Kidney epithelial cell (primary cell): ENCODE measurements around the gene NEK5. TPM values are rescaled to one million over a fixed set of nuclear protein-coding genes. Genes with fewer than 3 reads are reported as not detected.
A peak's percentile ranks its signal among the peaks of the same experiment; 100 is the strongest.

Experiments
- DNase-seq: peaks from one replicate; pipeline ENCODE4 v3.0.0-alpha.2; 2010; ENCODE audit warnings: low read depth
- H3K27me3 ChIP-seq: 2 replicates; pipeline ENCODE4 v1.6.0; 2011; ENCODE audit warnings: low read length; ENCODE audit not compliant: control insufficient read depth, insufficient read depth
- H3K36me3 ChIP-seq: 2 replicates; pipeline ENCODE4 v1.5.1; 2011; ENCODE audit warnings: low read length; ENCODE audit not compliant: control insufficient read depth, insufficient read depth
- H3K4me3 ChIP-seq: 2 replicates; pipeline ENCODE4 v1.5.1; 2011; ENCODE audit warnings: low read depth, mild to moderate bottlenecking, control low read depth, low read length
- total RNA-seq: library from RNA; depleted of rRNA; stranded (reverse); fragments of >200 nt; gene quantifications from 2 replicates; pipeline ENCODE4 v1.2.3, GENCODE V29; 2015
- TF ChIP-seq, protein P1 (sequence below): IDR thresholded peaks from 2 replicates; pipeline ENCODE4 v1.5.1; 2011; ENCODE audit warnings: mild to moderate bottlenecking, moderate library complexity, low read length, control low read depth, inconsistent platforms; ENCODE audit not compliant: insufficient read depth, poor library complexity, severe bottlenecking

Gene NEK5
- total RNA-seq, 1 donor from 2014 or later = 0.33 TPM

DNA sequence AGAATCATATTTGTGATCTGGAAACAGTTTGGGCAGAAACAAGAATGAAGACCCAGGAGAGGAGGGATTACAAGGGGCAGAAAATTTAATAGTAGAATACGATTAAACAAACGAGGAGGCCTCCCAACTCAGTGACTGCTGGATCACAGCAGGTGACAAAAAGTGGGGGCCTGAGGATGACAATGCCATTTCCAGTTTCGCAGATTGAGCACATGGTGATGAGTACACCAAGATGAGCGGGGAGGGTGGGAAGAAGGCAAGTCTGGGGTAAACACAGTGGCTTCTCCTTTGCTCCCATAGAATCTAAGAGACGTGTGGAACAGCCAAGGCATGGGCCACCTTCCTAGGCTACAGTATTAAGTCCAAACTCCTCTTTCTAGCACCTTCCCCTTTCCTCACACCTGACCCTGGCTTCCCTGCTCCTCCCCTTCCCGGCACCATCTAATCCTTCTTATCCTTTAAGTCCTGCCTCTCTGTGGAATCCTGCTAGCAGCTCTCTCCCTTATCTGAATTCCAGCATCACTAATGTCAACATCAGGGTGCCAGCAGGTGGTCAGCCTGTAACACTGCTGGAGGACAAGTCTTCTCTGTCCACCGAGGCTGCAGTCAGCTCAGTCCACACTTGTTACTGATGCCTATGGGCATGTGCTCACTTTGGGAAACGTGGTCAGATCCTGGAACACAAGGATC is 131.1 kb downstream of the NEK5 start:
- H3K36me3 ChIP-seq = no peaks in the 10 kb centered on the region
- peaks cover 3% of the 10 kb centered on the region for H3K27me3 ChIP-seq
- TF ChIP-seq, protein P1, sequence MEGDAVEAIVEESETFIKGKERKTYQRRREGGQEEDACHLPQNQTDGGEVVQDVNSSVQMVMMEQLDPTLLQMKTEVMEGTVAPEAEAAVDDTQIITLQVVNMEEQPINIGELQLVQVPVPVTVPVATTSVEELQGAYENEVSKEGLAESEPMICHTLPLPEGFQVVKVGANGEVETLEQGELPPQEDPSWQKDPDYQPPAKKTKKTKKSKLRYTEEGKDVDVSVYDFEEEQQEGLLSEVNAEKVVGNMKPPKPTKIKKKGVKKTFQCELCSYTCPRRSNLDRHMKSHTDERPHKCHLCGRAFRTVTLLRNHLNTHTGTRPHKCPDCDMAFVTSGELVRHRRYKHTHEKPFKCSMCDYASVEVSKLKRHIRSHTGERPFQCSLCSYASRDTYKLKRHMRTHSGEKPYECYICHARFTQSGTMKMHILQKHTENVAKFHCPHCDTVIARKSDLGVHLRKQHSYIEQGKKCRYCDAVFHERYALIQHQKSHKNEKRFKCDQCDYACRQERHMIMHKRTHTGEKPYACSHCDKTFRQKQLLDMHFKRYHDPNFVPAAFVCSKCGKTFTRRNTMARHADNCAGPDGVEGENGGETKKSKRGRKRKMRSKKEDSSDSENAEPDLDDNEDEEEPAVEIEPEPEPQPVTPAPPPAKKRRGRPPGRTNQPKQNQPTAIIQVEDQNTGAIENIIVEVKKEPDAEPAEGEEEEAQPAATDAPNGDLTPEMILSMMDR = no peak
- H3K4me3 ChIP-seq = no peak overlapping the region
- no peak for DNase-seq

DNA sequence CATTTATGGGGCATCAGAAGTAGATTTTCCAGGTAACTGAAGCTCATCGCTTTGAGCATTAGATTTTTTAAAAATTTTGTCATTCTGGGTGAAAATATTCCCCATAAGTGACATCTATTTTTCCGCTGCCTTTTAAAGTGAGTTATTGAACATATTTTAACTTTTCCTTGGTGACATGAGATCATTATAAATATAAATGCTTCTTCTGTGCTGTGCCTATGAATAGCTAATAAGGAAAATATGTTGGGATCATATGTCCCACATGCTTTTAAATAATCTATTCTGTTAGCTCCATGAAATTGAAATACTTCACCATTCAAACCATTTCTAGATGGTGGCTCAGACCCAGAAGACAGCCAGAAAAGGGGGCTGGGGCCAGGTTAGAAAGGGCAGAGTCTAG is 131.7 kb downstream of the NEK5 start:
- Histone ChIP-seq H3K36me3 (no peaks in the 10 kb centered on the region), H3K27me3 (peaks cover 3% of the 10 kb centered on the region), H3K4me3 (no peak overlapping the region)
- no peak for DNase-seq
- TF ChIP-seq, protein P1 = no peak

DNA sequence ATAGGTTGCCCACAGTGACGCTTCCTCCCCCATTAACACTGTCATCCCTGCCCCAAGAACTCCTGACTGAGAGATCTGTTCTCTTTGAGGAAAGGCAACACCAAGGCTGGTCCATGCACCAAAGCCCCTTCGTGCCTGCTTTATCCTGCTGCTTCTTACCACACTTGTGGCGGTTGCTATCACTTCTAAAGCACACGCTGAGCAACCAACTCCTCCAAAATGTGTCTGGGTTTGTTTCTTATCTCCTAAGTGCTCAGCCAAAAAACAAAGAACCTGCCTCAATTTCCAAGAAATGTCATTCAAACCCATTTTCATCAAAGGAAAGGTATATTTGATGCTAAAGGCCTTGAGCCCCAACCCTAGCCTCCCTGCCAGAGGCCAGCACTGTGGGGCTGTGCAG is 132.2 kb downstream of the NEK5 start:
- Histone ChIP-seq H3K4me3 (no peak overlapping the region), H3K36me3 (no peaks in the 10 kb centered on the region), H3K27me3 (peaks cover 3% of the 10 kb centered on the region)
- TF ChIP-seq, protein P1 = no peak
- DNase-seq = no peak

DNA sequence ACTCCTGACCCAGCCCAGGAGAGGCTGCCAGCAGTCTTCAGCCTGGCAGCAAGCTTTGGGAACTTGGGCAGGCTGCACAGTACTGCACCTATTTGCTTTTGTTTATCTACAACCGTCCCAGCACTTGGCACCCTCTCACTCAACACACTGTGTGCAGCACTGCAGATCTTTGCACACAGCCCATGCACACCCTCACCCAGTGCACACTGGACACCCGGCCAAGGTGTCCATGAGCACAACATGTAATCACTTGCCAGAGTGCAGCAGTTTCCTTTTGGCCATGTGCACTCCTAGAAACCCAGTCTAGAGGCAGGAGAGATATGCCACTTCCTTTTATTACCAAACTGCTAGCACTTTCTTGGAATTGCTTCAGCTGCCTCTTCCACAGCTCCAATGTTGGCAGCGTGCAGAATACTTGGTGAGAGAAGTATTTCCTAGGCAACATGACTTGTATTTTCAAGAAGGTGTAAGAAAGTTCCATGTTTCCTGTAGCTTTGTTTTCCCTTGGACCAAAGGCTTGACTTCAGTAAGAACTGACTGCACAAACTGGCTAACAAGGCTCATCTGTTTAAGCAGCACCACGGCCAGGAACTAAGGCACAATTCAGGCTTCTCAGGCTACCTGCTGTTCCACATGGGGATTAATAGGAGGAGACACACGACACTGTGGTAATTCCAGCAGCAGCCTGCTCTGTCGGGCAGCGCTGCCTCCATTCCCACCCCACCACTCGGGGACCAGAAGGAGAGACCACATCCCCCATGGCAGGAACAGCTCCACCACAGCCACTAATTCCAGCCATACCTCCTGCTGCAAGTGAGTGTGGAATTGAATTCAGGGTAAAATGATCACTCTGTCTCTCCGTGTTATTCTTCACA is 133.0 kb downstream of the NEK5 start:
- no peaks in the 10 kb centered on the region for H3K36me3 ChIP-seq
- H3K4me3 ChIP-seq = no peak overlapping the region
- peaks cover 3% of the 10 kb centered on the region for H3K27me3 ChIP-seq
- TF ChIP-seq, protein P1 = peak; percentile 1
- DNase-seq = no peak

DNA sequence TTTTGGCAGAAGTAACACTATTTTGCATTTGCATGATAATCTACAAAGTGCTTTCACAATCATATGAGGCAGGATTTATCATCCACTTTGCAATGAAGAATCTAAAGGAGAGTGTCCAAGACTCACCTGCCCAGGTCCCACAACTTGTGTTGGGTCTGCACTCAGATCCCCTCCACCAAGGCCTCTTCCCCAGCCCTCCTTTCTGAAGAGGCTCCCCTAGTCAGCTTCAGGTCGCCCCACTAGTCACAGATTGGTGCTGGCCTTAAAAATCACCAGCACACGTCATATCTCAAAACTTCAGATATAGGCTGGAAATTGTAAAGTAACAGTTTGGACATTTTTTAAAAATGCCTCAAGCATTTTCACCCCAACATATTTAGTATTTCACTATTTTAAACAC is 135.2 kb downstream of the NEK5 start:
- TF ChIP-seq, protein P1 = no peak

More for the DNA sequence above, 135.2 kb downstream of the NEK5 start:
- H3K36me3 ChIP-seq = no peaks in the 10 kb centered on the region
- H3K4me3 ChIP-seq = no peak overlapping the region
- peaks cover 3% of the 10 kb centered on the region for H3K27me3 ChIP-seq
- no peak for DNase-seq
